Cardiac septum (tissue), 1 donor: Measurements from ENCODE around the gene GTPBP3. TPM values are rescaled to one million over a fixed set of nuclear protein-coding genes. Genes with fewer than 3 reads are reported as not detected.

Source experiments
- DNase-seq: peaks from one replicate; pipeline ENCODE4 v3.0.0-alpha.2; 2020; ENCODE audit warnings: low spot score
- intact Hi-C: fragments of 100-400 bp; cut with DNase I; formaldehyde crosslinking; loops from one replicate; pipeline ENCODE4 v1.14.0; 2022
- total RNA-seq: library from RNA; stranded (reverse); fragmentation: NEBNext Ultra II Directional; extraction: Animal tissue kit (Norgen Biotek cat#: 25700); gene quantifications from one replicate; pipeline ENCODE4 v1.2.1, GENCODE V29; 2021
- donor health status: DM: no; HTN: no; CAD: no.

Gene GTPBP3
- total RNA-seq, 1 donor from 2014 or later = 9.8 TPM

- intact Hi-C loops = loop anchor here (5.0 kb wide), 1 partner anchor 36 kb away; the partner anchor contains the start of gene ABHD8
- no peak for DNase-seq
Observed at GRCh38 chr19:17338433-17339078, 1.2 kb downstream of the GTPBP3 start.

- intact Hi-C loops = loop anchor here (5.0 kb wide), 1 partner anchor 37 kb away; the partner anchor contains the start of gene ABHD8
- DNase-seq = no peak
Observed at GRCh38 chr19:17339088-17339741, 1.9 kb downstream of the GTPBP3 start.

- intact Hi-C loops = no loop called here
- DNase-seq = no peak
Observed at GRCh38 chr19:17340302-17340870, 3.0 kb downstream of the GTPBP3 start.

GRCh38 chr19:17340871-17341357, 3.6 kb downstream of the GTPBP3 start:
- DNase-seq = no peak
- intact Hi-C loops = no loop called here

GRCh38 chr19:17341386-17341785, 4.0 kb downstream of the GTPBP3 start:
- intact Hi-C loops = no loop called here
- no peak for DNase-seq

- intact Hi-C loops = no loop called here
Observed at GRCh38 chr19:17341845-17342244, 4.5 kb downstream of the GTPBP3 start.

GRCh38 chr19:17346109-17346671, 8.8 kb downstream of the GTPBP3 start:
- DNase-seq = peak; percentile 89
- intact Hi-C loops = loop anchor here (1.0 to 5.0 kb wide), 2 partner anchors 40 to 121 kb away; no protein-coding TSS in a partner anchor

More at GRCh38 chr19:17341845-17342244, 4.5 kb downstream of the GTPBP3 start:
- no peak for DNase-seq

GRCh38 chr19:17347361-17347760, 10.0 kb downstream of the GTPBP3 start:
- intact Hi-C loops = loop anchor here (5.0 kb wide), 1 partner anchor 120 kb away; no protein-coding TSS in a partner anchor
- no peak for DNase-seq

GRCh38 chr19:17347877-17348276, 10.5 kb downstream of the GTPBP3 start:
- intact Hi-C loops = loop anchor here (5.0 kb wide), 1 partner anchor 119 kb away; no protein-coding TSS in a partner anchor
- no peak for DNase-seq

GRCh38 chr19:17348700-17349099, 11.3 kb downstream of the GTPBP3 start:
- intact Hi-C loops = loop anchor here (5.0 kb wide), 1 partner anchor 119 kb away; no protein-coding TSS in a partner anchor
- DNase-seq = peak; percentile 86

GRCh38 chr19:17351815-17352435, 14.6 kb downstream of the GTPBP3 start:
- no peak for DNase-seq
- intact Hi-C loops = no loop called here

GRCh38 chr19:17352608-17353280, 15.4 kb downstream of the GTPBP3 start:
- intact Hi-C loops = no loop called here
- DNase-seq = no peak

GRCh38 chr19:17353386-17353785, 16.0 kb downstream of the GTPBP3 start:
- no peak for DNase-seq
- intact Hi-C loops = no loop called here

- intact Hi-C loops = no loop called here
- DNase-seq = no peak
Observed at GRCh38 chr19:17357078-17357666, 19.8 kb downstream of the GTPBP3 start.

- no peak for DNase-seq
- intact Hi-C loops = no loop called here
Observed at GRCh38 chr19:17357724-17358123, 20.4 kb downstream of the GTPBP3 start.

- intact Hi-C loops = no loop called here
- DNase-seq = no peak
Observed at GRCh38 chr19:17358395-17358794, 21.0 kb downstream of the GTPBP3 start.

- intact Hi-C loops = no loop called here
- no peak for DNase-seq
Observed at GRCh38 chr19:17359905-17360800, 22.8 kb downstream of the GTPBP3 start.
